ENCODE results near the gene HGF. TPM values are rescaled to one million over a fixed set of nuclear protein-coding genes. Genes with fewer than 3 reads are reported as not detected.

HGF gene
- total RNA-seq, 1 experiment from 2014 or later = not detected

GRCh38 chr7:81751619-81752317, 18.1 kb downstream of the HGF start:
- Mint-ChIP-seq H3K4me3 (ENCODE audit: unreplicated experiment) (no peak overlapping the region), H3K36me3 (ENCODE audit: insufficient read depth, unreplicated experiment) (no peaks in the 10 kb centered on the region), H3K27ac (ENCODE audit: unreplicated experiment) (no peak overlapping the region), H3K9me3 (ENCODE audit: unreplicated experiment) (no peaks in the 10 kb centered on the region), H3K4me1 (ENCODE audit: low read depth, unreplicated experiment) (no peaks in the 10 kb centered on the region), H3K27me3 (ENCODE audit: insufficient read depth, unreplicated experiment) (peaks cover 3% of the 10 kb centered on the region)
- TF ChIP-seq CTCF (IDR thresholded peaks at IDR 0.05; ENCODE audit: insufficient read depth in 1 of 2, low read depth in 1 of 2, low read length in 1 of 2, severe bottlenecking in 1 of 2, unreplicated experiment in 1 of 2) = no peak
- H3K27me3 ChIP-seq (replicated peaks; ENCODE audit: control insufficient read depth, insufficient read depth, low read length) = no peaks in the 10 kb centered on the region; the same call in 1 of the 2 replicates
- intact Hi-C loops (cut with micrococcal nuclease; ENCODE audit: unreplicated experiment) = no loop called here
- DNase-seq = no peak
- H3K9me3 ChIP-seq = no peaks in the 10 kb centered on the region
- H3K4me1 ChIP-seq = no peaks in the 10 kb centered on the region
- ChIA-PET CTCF (no interaction called here), POLR2A (no interaction called here)
- H3K4me3 ChIP-seq (ENCODE audit: low read depth, low read length) = no peak overlapping the region
- no peaks in the 10 kb centered on the region for H3K36me3 ChIP-seq (ENCODE audit: control insufficient read depth, insufficient read depth, low read length)
- no TSS peak for BruUV-seq (replicated peaks)

GRCh38 chr7:81745637-81746036, 24.2 kb downstream of the HGF start:
- Mint-ChIP-seq H3K27ac (ENCODE audit: unreplicated experiment) (no peak overlapping the region), H3K36me3 (ENCODE audit: insufficient read depth, unreplicated experiment) (no peaks in the 10 kb centered on the region), H3K9me3 (ENCODE audit: unreplicated experiment) (no peaks in the 10 kb centered on the region), H3K4me3 (ENCODE audit: unreplicated experiment) (no peak overlapping the region), H3K4me1 (ENCODE audit: low read depth, unreplicated experiment) (no peaks in the 10 kb centered on the region), H3K27me3 (ENCODE audit: insufficient read depth, unreplicated experiment) (peaks cover 15% of the 10 kb centered on the region)
- no peaks in the 10 kb centered on the region for H3K36me3 ChIP-seq (ENCODE audit: control insufficient read depth, insufficient read depth, low read length)
- POLR2A ChIA-PET = no interaction called here
- TF ChIP-seq CTCF (IDR thresholded peaks at IDR 0.05; ENCODE audit: insufficient read depth in 1 of 2, low read depth in 1 of 2, low read length in 1 of 2, severe bottlenecking in 1 of 2, unreplicated experiment in 1 of 2) = no peak
- H3K9me3 ChIP-seq = no peaks in the 10 kb centered on the region
- no TSS peak for BruUV-seq (replicated peaks)
- no peaks in the 10 kb centered on the region; the same call in 1 of the 2 replicates for H3K27me3 ChIP-seq (replicated peaks; ENCODE audit: control insufficient read depth, insufficient read depth, low read length)
- intact Hi-C loops (cut with micrococcal nuclease; ENCODE audit: unreplicated experiment) = no loop called here
- H3K4me1 ChIP-seq = no peaks in the 10 kb centered on the region
- DNase-seq = no peak
- no peak overlapping the region for H3K4me3 ChIP-seq (ENCODE audit: low read depth, low read length)
- CTCF ChIA-PET = no interaction called here

GRCh38 chr7:81744389-81744788, 25.5 kb downstream of the HGF start:
- intact Hi-C loops (cut with micrococcal nuclease; ENCODE audit: unreplicated experiment) = no loop called here
- ChIA-PET POLR2A (no interaction called here), CTCF (no interaction called here)
- H3K36me3 ChIP-seq (ENCODE audit: control insufficient read depth, insufficient read depth, low read length) = no peaks in the 10 kb centered on the region
- DNase-seq = no peak
- H3K4me3 Mint-ChIP-seq (ENCODE audit: unreplicated experiment) = no peak overlapping the region
- H3K4me3 ChIP-seq (ENCODE audit: low read depth, low read length) = no peak overlapping the region
- H3K27me3 ChIP-seq (replicated peaks; ENCODE audit: control insufficient read depth, insufficient read depth, low read length) = no peaks in the 10 kb centered on the region; the same call in 1 of the 2 replicates
- no TSS peak for BruUV-seq (replicated peaks)
- TF ChIP-seq CTCF (IDR thresholded peaks at IDR 0.05; ENCODE audit: insufficient read depth in 1 of 2, low read depth in 1 of 2, low read length in 1 of 2, severe bottlenecking in 1 of 2, unreplicated experiment in 1 of 2) = no peak
- no peaks in the 10 kb centered on the region for H3K9me3 Mint-ChIP-seq (ENCODE audit: unreplicated experiment)
- no peaks in the 10 kb centered on the region for H3K4me1 Mint-ChIP-seq (ENCODE audit: low read depth, unreplicated experiment)
- H3K27ac Mint-ChIP-seq (ENCODE audit: unreplicated experiment) = no peak overlapping the region
- no peaks in the 10 kb centered on the region for H3K4me1 ChIP-seq
- peaks cover 15% of the 10 kb centered on the region for H3K27me3 Mint-ChIP-seq (ENCODE audit: insufficient read depth, unreplicated experiment)
- no peaks in the 10 kb centered on the region for H3K9me3 ChIP-seq
- H3K36me3 Mint-ChIP-seq (ENCODE audit: insufficient read depth, unreplicated experiment) = no peaks in the 10 kb centered on the region

All from Caco-2 (cell line).